Measurements from ENCODE around the gene ANO10.

DNA sequence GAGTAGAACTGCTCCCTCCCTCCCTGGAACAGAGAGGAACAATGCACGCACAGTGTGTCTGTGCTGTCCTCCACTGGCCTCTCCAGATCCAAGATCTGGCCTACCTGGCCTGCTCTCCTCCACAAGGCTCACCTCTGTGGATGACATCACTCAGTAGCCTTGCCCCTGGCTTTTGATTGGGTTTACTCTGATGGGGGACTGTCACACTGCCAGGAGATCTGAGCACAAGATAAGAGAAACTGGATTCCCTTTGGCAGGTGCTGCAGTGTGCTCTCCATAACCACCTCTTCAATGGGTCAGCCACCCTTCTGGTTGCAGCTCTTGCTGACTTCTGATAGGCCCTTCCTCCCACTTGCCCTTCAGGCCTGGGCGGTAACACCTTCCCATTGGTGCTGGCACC, 22.6 kb upstream of the ANO10 start:
- TF ChIP-seq POLR2AphosphoS5 (IDR thresholded peaks at IDR 0.05), result no peak
- TF ChIP-seq, protein P1, sequence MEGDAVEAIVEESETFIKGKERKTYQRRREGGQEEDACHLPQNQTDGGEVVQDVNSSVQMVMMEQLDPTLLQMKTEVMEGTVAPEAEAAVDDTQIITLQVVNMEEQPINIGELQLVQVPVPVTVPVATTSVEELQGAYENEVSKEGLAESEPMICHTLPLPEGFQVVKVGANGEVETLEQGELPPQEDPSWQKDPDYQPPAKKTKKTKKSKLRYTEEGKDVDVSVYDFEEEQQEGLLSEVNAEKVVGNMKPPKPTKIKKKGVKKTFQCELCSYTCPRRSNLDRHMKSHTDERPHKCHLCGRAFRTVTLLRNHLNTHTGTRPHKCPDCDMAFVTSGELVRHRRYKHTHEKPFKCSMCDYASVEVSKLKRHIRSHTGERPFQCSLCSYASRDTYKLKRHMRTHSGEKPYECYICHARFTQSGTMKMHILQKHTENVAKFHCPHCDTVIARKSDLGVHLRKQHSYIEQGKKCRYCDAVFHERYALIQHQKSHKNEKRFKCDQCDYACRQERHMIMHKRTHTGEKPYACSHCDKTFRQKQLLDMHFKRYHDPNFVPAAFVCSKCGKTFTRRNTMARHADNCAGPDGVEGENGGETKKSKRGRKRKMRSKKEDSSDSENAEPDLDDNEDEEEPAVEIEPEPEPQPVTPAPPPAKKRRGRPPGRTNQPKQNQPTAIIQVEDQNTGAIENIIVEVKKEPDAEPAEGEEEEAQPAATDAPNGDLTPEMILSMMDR (IDR thresholded peaks at IDR 0.05 in 8 of 11, conservative IDR thresholded peaks at IDR 0.05 in 3 of 11), result no peak

Measured in spleen (tissue), 7 donors.